ENCODE results near the gene PDCD4.

GRCh38 chr10:110829721-110830410, 41.9 kb upstream of the PDCD4 start:
- no peak for TF ChIP-seq POLR2A (IDR thresholded peaks at IDR 0.05)
- no peak for TF ChIP-seq CTCF (IDR thresholded peaks at IDR 0.05)
